SU-DHL-6 (cell line): Measurements from ENCODE around the gene CLEC9A.

ENCODE experiments used
- CTCF ChIP-seq: fragments of 200-600 bp; sonication (generic); IDR thresholded peaks from one replicate; pipeline ENCODE4 v1.5.1; 2017; ENCODE audit warnings: antibody characterized with exemption, mild to moderate bottlenecking, low read length, moderate library complexity; ENCODE audit not compliant: insufficient read depth, poor library complexity, severe bottlenecking
- EZH2phosphoT487 ChIP-seq: fragments of 200-600 bp; sonication (generic), shearing (Covaris generic); conservative IDR thresholded peaks from 2 replicates; pipeline ENCODE4 v1.6.1; 2018; ENCODE audit warnings: mild to moderate bottlenecking, antibody characterized with exemption, low read length, moderate library complexity, mixed read lengths

- TF ChIP-seq CTCF (no peak), EZH2phosphoT487 (no peak)
Measured at GRCh38 chr12:10012630-10013330, 17.7 kb upstream of the CLEC9A start.
